ENCODE data around the gene CRYBA1. TPM values are rescaled to one million over a fixed set of nuclear protein-coding genes. Genes with fewer than 3 reads are reported as not detected.

The CRYBA1 gene
- total RNA-seq, 1 experiment from 2014 or later: not detected

GRCh38 chr17:29242051-29242450 is 4.6 kb upstream of the CRYBA1 start:
- DNase-seq: no peak
- Histone ChIP-seq H3K36me3 (ENCODE audit: insufficient read depth, low read length) (no peaks in the 10 kb centered on the region), H3K4me3 (ENCODE audit: low read length) (no peak overlapping the region), H3K9ac (ENCODE audit: low read length) (no peak overlapping the region), H3K27ac (ENCODE audit: low read length) (no peak overlapping the region), H3K9me3 (ENCODE audit: low read length) (no peaks in the 10 kb centered on the region), H3K4me2 (ENCODE audit: low read depth, low read length, poor library complexity, severe bottlenecking) (no peak overlapping the region), H3K79me2 (ENCODE audit: low read length) (no peaks in the 10 kb centered on the region), H3K27me3 (ENCODE audit: low read length) (no peaks in the 10 kb centered on the region), H4K20me1 (ENCODE audit: insufficient read depth, low read depth, low read length) (no peaks in the 10 kb centered on the region), H3K4me1 (ENCODE audit: low read length) (no peaks in the 10 kb centered on the region), H2AFZ (ENCODE audit: low read length) (no peak overlapping the region), H3K9me2 (replicated peaks; ENCODE audit: insufficient read depth, low read length) (no peaks in the 10 kb centered on the region)

- Histone ChIP-seq H3K79me2 (ENCODE audit: low read length) (no peaks in the 10 kb centered on the region), H3K4me3 (ENCODE audit: low read length) (no peak overlapping the region), H3K27ac (ENCODE audit: low read length) (no peak overlapping the region), H2AFZ (ENCODE audit: low read length) (no peak overlapping the region), H3K4me1 (ENCODE audit: low read length) (no peaks in the 10 kb centered on the region), H4K20me1 (ENCODE audit: insufficient read depth, low read depth, low read length) (no peaks in the 10 kb centered on the region), H3K9ac (ENCODE audit: low read length) (no peak overlapping the region), H3K9me3 (ENCODE audit: low read length) (no peaks in the 10 kb centered on the region), H3K36me3 (ENCODE audit: insufficient read depth, low read length) (no peaks in the 10 kb centered on the region), H3K4me2 (ENCODE audit: low read depth, low read length, poor library complexity, severe bottlenecking) (no peak overlapping the region), H3K27me3 (ENCODE audit: low read length) (no peaks in the 10 kb centered on the region), H3K9me2 (replicated peaks; ENCODE audit: insufficient read depth, low read length) (no peaks in the 10 kb centered on the region)
- no peak for DNase-seq
Observed at GRCh38 chr17:29242790-29243189, 3.9 kb upstream of the CRYBA1 start.

DNA sequence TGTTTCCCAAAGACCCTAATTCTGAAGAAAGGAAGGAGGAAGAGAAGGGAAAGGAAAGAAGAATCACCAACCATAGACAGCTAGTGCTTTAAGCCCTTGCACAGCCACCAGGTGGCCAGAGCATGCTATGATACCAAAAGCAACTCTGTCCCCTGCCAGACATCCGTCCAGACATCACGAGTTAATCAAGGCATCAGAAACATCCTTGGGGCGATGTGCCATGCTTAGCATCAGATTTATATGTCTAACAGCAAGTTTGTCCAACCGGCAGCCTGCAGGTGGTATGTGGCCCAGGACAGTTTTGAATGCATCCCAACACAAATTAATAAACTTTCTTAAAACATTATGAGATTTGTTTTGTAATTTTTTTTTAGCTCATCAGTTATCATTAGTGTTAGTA is 2.9 kb upstream of the CRYBA1 start:
- Histone ChIP-seq H3K4me2 (ENCODE audit: low read depth, low read length, poor library complexity, severe bottlenecking) (no peak overlapping the region), H3K27me3 (ENCODE audit: low read length) (no peaks in the 10 kb centered on the region), H3K27ac (ENCODE audit: low read length) (no peak overlapping the region), H4K20me1 (ENCODE audit: insufficient read depth, low read depth, low read length) (no peaks in the 10 kb centered on the region), H3K79me2 (ENCODE audit: low read length) (no peaks in the 10 kb centered on the region), H3K9me2 (replicated peaks; ENCODE audit: insufficient read depth, low read length) (no peaks in the 10 kb centered on the region), H3K4me1 (ENCODE audit: low read length) (no peaks in the 10 kb centered on the region), H3K4me3 (ENCODE audit: low read length) (no peak overlapping the region), H2AFZ (ENCODE audit: low read length) (no peak overlapping the region), H3K36me3 (ENCODE audit: insufficient read depth, low read length) (no peaks in the 10 kb centered on the region), H3K9me3 (ENCODE audit: low read length) (no peaks in the 10 kb centered on the region), H3K9ac (ENCODE audit: low read length) (no peak overlapping the region)
- peak; percentile 70 for DNase-seq

- no peak overlapping the region for H2AFZ ChIP-seq (ENCODE audit: low read length)
- no peaks in the 10 kb centered on the region for H3K79me2 ChIP-seq (ENCODE audit: low read length)
Observed at GRCh38 chr17:29245401-29245800, 1.3 kb upstream of the CRYBA1 start.

GRCh38 chr17:29247219-29247618 is 560 bp downstream of the CRYBA1 start:
- no peaks in the 10 kb centered on the region for H3K79me2 ChIP-seq (ENCODE audit: low read length)
- no peak overlapping the region for H2AFZ ChIP-seq (ENCODE audit: low read length)
- no peak for DNase-seq
- H3K4me1 ChIP-seq (ENCODE audit: low read length): no peaks in the 10 kb centered on the region
- no peak overlapping the region for H3K4me2 ChIP-seq (ENCODE audit: low read depth, low read length, poor library complexity, severe bottlenecking)
- H3K9ac ChIP-seq (ENCODE audit: low read length): no peak overlapping the region
- H3K36me3 ChIP-seq (ENCODE audit: insufficient read depth, low read length): no peaks in the 10 kb centered on the region
- no peaks in the 10 kb centered on the region for H4K20me1 ChIP-seq (ENCODE audit: insufficient read depth, low read depth, low read length)
- no peaks in the 10 kb centered on the region for H3K9me2 ChIP-seq (replicated peaks; ENCODE audit: insufficient read depth, low read length)
- H3K27ac ChIP-seq (ENCODE audit: low read length): no peak overlapping the region
- H3K27me3 ChIP-seq (ENCODE audit: low read length): no peaks in the 10 kb centered on the region
- H3K4me3 ChIP-seq (ENCODE audit: low read length): no peak overlapping the region
- no peaks in the 10 kb centered on the region for H3K9me3 ChIP-seq (ENCODE audit: low read length)

More at GRCh38 chr17:29245401-29245800, 1.3 kb upstream of the CRYBA1 start:
- Histone ChIP-seq H3K9ac (ENCODE audit: low read length) (no peak overlapping the region), H3K4me1 (ENCODE audit: low read length) (no peaks in the 10 kb centered on the region), H3K27ac (ENCODE audit: low read length) (no peak overlapping the region), H3K27me3 (ENCODE audit: low read length) (no peaks in the 10 kb centered on the region), H3K4me3 (ENCODE audit: low read length) (no peak overlapping the region), H3K9me2 (replicated peaks; ENCODE audit: insufficient read depth, low read length) (no peaks in the 10 kb centered on the region), H3K36me3 (ENCODE audit: insufficient read depth, low read length) (no peaks in the 10 kb centered on the region), H4K20me1 (ENCODE audit: insufficient read depth, low read depth, low read length) (no peaks in the 10 kb centered on the region), H3K4me2 (ENCODE audit: low read depth, low read length, poor library complexity, severe bottlenecking) (no peak overlapping the region), H3K9me3 (ENCODE audit: low read length) (no peaks in the 10 kb centered on the region)
- DNase-seq: no peak

GRCh38 chr17:29248845-29249244 is 2.2 kb downstream of the CRYBA1 start:
- no peaks in the 10 kb centered on the region for H3K79me2 ChIP-seq (ENCODE audit: low read length)
- H3K27me3 ChIP-seq (ENCODE audit: low read length): no peaks in the 10 kb centered on the region
- H3K4me2 ChIP-seq (ENCODE audit: low read depth, low read length, poor library complexity, severe bottlenecking): no peak overlapping the region
- no peak for DNase-seq
- H4K20me1 ChIP-seq (ENCODE audit: insufficient read depth, low read depth, low read length): no peaks in the 10 kb centered on the region
- no peaks in the 10 kb centered on the region for H3K36me3 ChIP-seq (ENCODE audit: insufficient read depth, low read length)
- H3K9ac ChIP-seq (ENCODE audit: low read length): no peak overlapping the region
- no peaks in the 10 kb centered on the region for H3K4me1 ChIP-seq (ENCODE audit: low read length)
- H3K9me2 ChIP-seq (replicated peaks; ENCODE audit: insufficient read depth, low read length): no peaks in the 10 kb centered on the region
- H3K4me3 ChIP-seq (ENCODE audit: low read length): no peak overlapping the region
- no peaks in the 10 kb centered on the region for H3K9me3 ChIP-seq (ENCODE audit: low read length)
- no peak overlapping the region for H2AFZ ChIP-seq (ENCODE audit: low read length)
- H3K27ac ChIP-seq (ENCODE audit: low read length): no peak overlapping the region

DNA sequence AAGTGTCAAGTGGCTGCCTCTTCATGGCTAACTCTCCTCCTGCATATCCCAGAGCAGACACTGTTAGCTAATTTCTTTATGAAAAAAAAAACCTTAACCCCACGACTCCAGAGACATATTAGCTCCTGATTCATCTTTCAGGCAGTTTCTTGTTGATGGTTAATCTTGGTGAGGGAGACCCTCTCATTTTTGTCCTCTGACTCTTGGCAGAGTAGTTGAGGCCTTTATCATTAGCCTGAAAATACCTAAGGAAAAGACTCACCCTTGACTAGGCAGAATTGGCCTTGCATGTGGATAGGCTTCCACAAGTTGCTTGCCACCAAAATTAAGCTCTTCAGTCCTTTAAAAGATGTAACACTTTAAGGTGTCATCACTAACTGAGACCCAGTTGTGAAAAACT is 4.0 kb downstream of the CRYBA1 start:
- Histone ChIP-seq H2AFZ (ENCODE audit: low read length) (no peak overlapping the region), H3K9me3 (ENCODE audit: low read length) (no peaks in the 10 kb centered on the region), H3K79me2 (ENCODE audit: low read length) (no peaks in the 10 kb centered on the region), H3K4me3 (ENCODE audit: low read length) (no peak overlapping the region), H3K27ac (ENCODE audit: low read length) (no peak overlapping the region), H3K9ac (ENCODE audit: low read length) (no peak overlapping the region), H4K20me1 (ENCODE audit: insufficient read depth, low read depth, low read length) (no peaks in the 10 kb centered on the region), H3K4me1 (ENCODE audit: low read length) (no peaks in the 10 kb centered on the region), H3K27me3 (ENCODE audit: low read length) (no peaks in the 10 kb centered on the region), H3K4me2 (ENCODE audit: low read depth, low read length, poor library complexity, severe bottlenecking) (no peak overlapping the region), H3K9me2 (replicated peaks; ENCODE audit: insufficient read depth, low read length) (no peaks in the 10 kb centered on the region), H3K36me3 (ENCODE audit: insufficient read depth, low read length) (no peaks in the 10 kb centered on the region)
- DNase-seq: no peak

- Histone ChIP-seq H2AFZ (ENCODE audit: low read length) (no peak overlapping the region), H3K79me2 (ENCODE audit: low read length) (no peaks in the 10 kb centered on the region)
Observed at GRCh38 chr17:29251184-29251583, 4.5 kb downstream of the CRYBA1 start.

More at GRCh38 chr17:29251184-29251583, 4.5 kb downstream of the CRYBA1 start:
- DNase-seq: no peak
- Histone ChIP-seq H3K9me2 (replicated peaks; ENCODE audit: insufficient read depth, low read length) (no peaks in the 10 kb centered on the region), H4K20me1 (ENCODE audit: insufficient read depth, low read depth, low read length) (no peaks in the 10 kb centered on the region), H3K27me3 (ENCODE audit: low read length) (no peaks in the 10 kb centered on the region), H3K9ac (ENCODE audit: low read length) (no peak overlapping the region), H3K4me2 (ENCODE audit: low read depth, low read length, poor library complexity, severe bottlenecking) (no peak overlapping the region), H3K4me3 (ENCODE audit: low read length) (no peak overlapping the region), H3K36me3 (ENCODE audit: insufficient read depth, low read length) (no peaks in the 10 kb centered on the region), H3K4me1 (ENCODE audit: low read length) (no peaks in the 10 kb centered on the region), H3K9me3 (ENCODE audit: low read length) (no peaks in the 10 kb centered on the region), H3K27ac (ENCODE audit: low read length) (no peak overlapping the region)
